Neural progenitor cell (in vitro differentiated cells): ENCODE results near the gene AFG1L. TPM values are rescaled to one million over a fixed set of nuclear protein-coding genes. Genes with fewer than 3 reads are reported as not detected.

Experiments
- DNase-seq: peaks from one replicate; pipeline ENCODE4 v3.0.0-alpha.2; 2016; ENCODE audit warnings: low spot score
- H2AFZ ChIP-seq: fragments of 200-600 bp; sonication (generic); replicated peaks from 2 replicates; pipeline ENCODE4 v1.6.1; 2016; ENCODE audit warnings: antibody characterized with exemption
- H3F3A ChIP-seq: fragments of 200-600 bp; sonication (generic); 2 replicates; pipeline ENCODE4 v1.6.1; 2016; ENCODE audit warnings: antibody characterized with exemption, low read depth
- H3K27ac ChIP-seq: fragments of 200-600 bp; sonication (generic); 2 replicates; pipeline ENCODE4 v1.5.1; 2016; ENCODE audit warnings: mild to moderate bottlenecking
- H3K27me3 ChIP-seq: fragments of 200-600 bp; sonication (generic); 2 replicates; pipeline ENCODE4 v1.6.1; 2016; ENCODE audit warnings: mild to moderate bottlenecking, moderate library complexity
- H3K36me3 ChIP-seq: fragments of 200-600 bp; sonication (generic); 2 replicates; pipeline ENCODE4 v1.5.1; 2016
- H3K4me1 ChIP-seq: fragments of 200-600 bp; sonication (generic); 2 replicates; pipeline ENCODE4 v1.6.1; 2016; ENCODE audit warnings: mixed run types
- H3K4me2 ChIP-seq: fragments of 200-600 bp; sonication (generic); 2 replicates; pipeline ENCODE4 v1.6.1; 2016
- H3K4me3 ChIP-seq: fragments of 200-600 bp; sonication (generic); 2 replicates; pipeline ENCODE4 v1.5.1; 2016
- H3K79me2 ChIP-seq: fragments of 200-600 bp; sonication (generic); 2 replicates; pipeline ENCODE4 v1.6.1; 2016; ENCODE audit warnings: low read depth
- H3K9ac ChIP-seq: fragments of 200-600 bp; sonication (generic); 2 replicates; pipeline ENCODE4 v1.6.1; 2016
- H3K9me3 ChIP-seq: fragments of 200-600 bp; sonication (generic); 2 replicates; pipeline ENCODE4 v1.5.1; 2016; ENCODE audit warnings: low read depth
- H4K20me1 ChIP-seq: fragments of 200-600 bp; sonication (generic); 2 replicates; pipeline ENCODE4 v1.6.1; 2016; ENCODE audit warnings: low read depth
- H3K27ac Mint-ChIP-seq: 3 replicates; pipeline ENCODE4 v1.8.0; 2021; ENCODE audit warnings: mixed read lengths
- H3K27me3 Mint-ChIP-seq: 2 replicates; pipeline ENCODE4 v1.8.0; 2022; ENCODE audit warnings: low read depth, mild to moderate bottlenecking, inconsistent platforms, moderate library complexity, mixed read lengths; ENCODE audit not compliant: insufficient read depth
- H3K36me3 Mint-ChIP-seq: 3 replicates; pipeline ENCODE4 v1.8.0; 2021; ENCODE audit warnings: mixed read lengths
- H3K4me1 Mint-ChIP-seq: 3 replicates; pipeline ENCODE4 v1.8.0; 2021; ENCODE audit warnings: mixed read lengths
- H3K4me3 Mint-ChIP-seq: 3 replicates; pipeline ENCODE4 v1.8.0; 2021; ENCODE audit warnings: mild to moderate bottlenecking, moderate library complexity, mixed read lengths
- H3K9me3 Mint-ChIP-seq: 3 replicates; pipeline ENCODE4 v1.8.0; 2020; ENCODE audit warnings: mixed read lengths
- EZH2 ChIP-seq: fragments of 200-600 bp; sonication (generic); IDR thresholded peaks from 2 replicates; pipeline ENCODE4 v1.6.1; 2017; ENCODE audit warnings: antibody characterized with exemption, mild to moderate bottlenecking, moderate library complexity
- EZH2phosphoT487 ChIP-seq: fragments of 200-600 bp; sonication (generic); IDR thresholded peaks from 2 replicates; pipeline ENCODE4 v1.6.1; 2017; ENCODE audit warnings: antibody characterized with exemption
- total RNA-seq: library from RNA; depleted of rRNA; stranded (reverse); fragments of >200 nt; gene quantifications from 2 replicates; pipeline ENCODE4 v1.2.3, GENCODE V29; 2015; ENCODE audit warnings: low replicate concordance
- TF ChIP-seq, protein P1 (sequence below): fragments of 200-600 bp; sonication (generic); IDR thresholded peaks from 2 replicates; pipeline ENCODE4 v1.5.1; 2017; ENCODE audit warnings: antibody characterized with exemption, mild to moderate bottlenecking

AFG1L gene
- total RNA-seq, 1 donor from 2014 or later = 8.3 TPM

DNA sequence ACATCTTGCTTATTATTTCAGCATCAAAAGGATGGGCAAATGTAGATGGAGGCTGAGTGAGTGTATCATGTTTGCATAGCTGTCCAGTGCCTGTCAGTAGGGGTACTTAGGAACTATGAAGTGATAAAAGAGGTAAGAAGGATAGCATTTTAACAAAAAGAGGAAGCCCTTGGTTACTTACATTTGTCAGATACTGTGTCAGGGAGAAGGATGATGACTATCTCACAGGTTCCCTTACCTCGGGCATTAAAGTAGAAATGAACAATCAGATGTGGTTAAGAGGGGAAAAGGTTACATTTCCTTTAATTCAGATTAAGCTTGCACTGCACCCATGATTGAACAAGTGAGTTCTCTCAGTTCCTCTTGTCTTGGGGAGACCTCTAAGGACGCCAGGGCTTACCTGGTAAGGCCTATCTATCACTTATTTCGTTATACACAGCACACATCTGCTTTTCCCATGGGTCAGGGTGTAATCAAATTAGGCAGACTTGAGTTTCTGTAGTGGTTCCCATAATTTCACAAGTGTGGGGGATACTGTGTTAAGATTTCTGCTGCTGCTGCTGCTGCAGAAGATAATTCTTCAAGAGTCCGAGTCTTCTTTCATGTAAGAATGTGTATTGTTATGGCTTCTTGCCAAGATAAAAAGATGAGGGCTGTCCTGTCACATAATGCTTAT is 270.4 kb downstream of the AFG1L start:
- Mint-ChIP-seq H3K4me1 (peaks cover 17% of the 10 kb centered on the region), H3K9me3 (peaks cover 4% of the 10 kb centered on the region), H3K4me3 (no peak overlapping the region), H3K27me3 (peaks cover 18% of the 10 kb centered on the region), H3K36me3 (peaks cover 22% of the 10 kb centered on the region), H3K27ac (no peak overlapping the region)
- no peak for DNase-seq
- peaks cover 9% of the 10 kb centered on the region for H3K4me1 ChIP-seq
- no peak overlapping the region for H3K9ac ChIP-seq
- H3K36me3 ChIP-seq = no peaks in the 10 kb centered on the region
- peaks cover 40% of the 10 kb centered on the region for H3K27me3 ChIP-seq
- H4K20me1 ChIP-seq = peaks cover 61% of the 10 kb centered on the region
- no peaks in the 10 kb centered on the region for H3K9me3 ChIP-seq
- TF ChIP-seq, protein P1, sequence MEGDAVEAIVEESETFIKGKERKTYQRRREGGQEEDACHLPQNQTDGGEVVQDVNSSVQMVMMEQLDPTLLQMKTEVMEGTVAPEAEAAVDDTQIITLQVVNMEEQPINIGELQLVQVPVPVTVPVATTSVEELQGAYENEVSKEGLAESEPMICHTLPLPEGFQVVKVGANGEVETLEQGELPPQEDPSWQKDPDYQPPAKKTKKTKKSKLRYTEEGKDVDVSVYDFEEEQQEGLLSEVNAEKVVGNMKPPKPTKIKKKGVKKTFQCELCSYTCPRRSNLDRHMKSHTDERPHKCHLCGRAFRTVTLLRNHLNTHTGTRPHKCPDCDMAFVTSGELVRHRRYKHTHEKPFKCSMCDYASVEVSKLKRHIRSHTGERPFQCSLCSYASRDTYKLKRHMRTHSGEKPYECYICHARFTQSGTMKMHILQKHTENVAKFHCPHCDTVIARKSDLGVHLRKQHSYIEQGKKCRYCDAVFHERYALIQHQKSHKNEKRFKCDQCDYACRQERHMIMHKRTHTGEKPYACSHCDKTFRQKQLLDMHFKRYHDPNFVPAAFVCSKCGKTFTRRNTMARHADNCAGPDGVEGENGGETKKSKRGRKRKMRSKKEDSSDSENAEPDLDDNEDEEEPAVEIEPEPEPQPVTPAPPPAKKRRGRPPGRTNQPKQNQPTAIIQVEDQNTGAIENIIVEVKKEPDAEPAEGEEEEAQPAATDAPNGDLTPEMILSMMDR = no peak
- TF ChIP-seq EZH2 (no peak), EZH2phosphoT487 (no peak)
- no peak overlapping the region for H3K27ac ChIP-seq
- H3K4me2 ChIP-seq = no peak overlapping the region
- peaks cover 16% of the 10 kb centered on the region for H3F3A ChIP-seq
- H3K79me2 ChIP-seq = peaks cover 43% of the 10 kb centered on the region
- no peak overlapping the region for H3K4me3 ChIP-seq
- H2AFZ ChIP-seq = no peak overlapping the region

DNA sequence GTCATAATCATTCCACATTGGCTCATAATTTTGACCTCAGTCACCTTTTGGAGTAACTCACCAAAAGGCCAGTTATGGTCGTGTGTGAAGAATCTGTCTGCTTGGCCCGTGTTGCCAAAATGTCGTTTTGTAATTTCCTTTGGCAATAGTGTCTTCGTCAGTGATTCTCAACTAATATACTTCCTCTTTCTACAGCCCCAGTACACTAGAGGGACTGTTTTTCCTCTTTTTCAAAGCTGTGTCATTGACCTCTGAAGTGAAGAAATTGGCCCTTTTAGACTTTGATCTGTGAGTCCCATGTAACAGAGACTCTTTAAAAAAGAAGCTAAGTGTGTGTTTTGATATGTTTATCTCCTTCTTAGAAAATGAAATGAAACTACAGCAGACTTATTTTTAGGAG is 271.0 kb downstream of the AFG1L start:
- H3K27ac Mint-ChIP-seq = no peak overlapping the region
- no peak overlapping the region for H3K9ac ChIP-seq
- no peak overlapping the region for H3K4me2 ChIP-seq
- H3K36me3 ChIP-seq = peaks cover 1% of the 10 kb centered on the region
- H3K27ac ChIP-seq = no peak overlapping the region
- peaks cover 23% of the 10 kb centered on the region for H3K36me3 Mint-ChIP-seq
- H3K4me3 Mint-ChIP-seq = no peak overlapping the region
- H3F3A ChIP-seq = peaks cover 13% of the 10 kb centered on the region
- no peak for TF ChIP-seq EZH2phosphoT487
- TF ChIP-seq, protein P1 = no peak
- TF ChIP-seq EZH2 = no peak
- peaks cover 39% of the 10 kb centered on the region for H3K27me3 ChIP-seq
- peaks cover 4% of the 10 kb centered on the region for H3K9me3 Mint-ChIP-seq
- H3K4me1 ChIP-seq = peaks cover 9% of the 10 kb centered on the region
- peaks cover 18% of the 10 kb centered on the region for H3K27me3 Mint-ChIP-seq
- H3K79me2 ChIP-seq = peaks cover 43% of the 10 kb centered on the region
- peaks cover 17% of the 10 kb centered on the region for H3K4me1 Mint-ChIP-seq
- H3K9me3 ChIP-seq = no peaks in the 10 kb centered on the region
- no peak overlapping the region for H2AFZ ChIP-seq
- DNase-seq = no peak
- H3K4me3 ChIP-seq = no peak overlapping the region
- peaks cover 61% of the 10 kb centered on the region for H4K20me1 ChIP-seq

DNA sequence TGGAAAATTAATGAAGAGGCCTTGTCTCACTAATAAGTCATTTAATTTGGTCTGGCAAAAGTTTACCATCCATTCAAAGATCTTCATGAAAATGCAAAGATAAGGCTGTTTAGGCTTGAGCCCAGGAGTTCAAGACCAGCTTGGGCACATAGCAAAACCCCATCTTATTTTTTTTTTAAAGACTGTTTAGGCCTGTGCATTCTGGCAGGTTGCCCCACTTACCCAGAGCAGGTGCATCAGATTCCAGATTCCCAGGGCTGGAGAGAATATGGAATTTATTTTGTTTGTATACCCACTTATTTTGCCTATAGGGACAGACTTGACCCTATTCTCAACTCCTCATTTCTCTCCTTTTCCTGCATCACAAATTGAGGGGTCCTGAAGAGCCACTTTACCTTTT is 271.6 kb downstream of the AFG1L start:
- H3K27ac Mint-ChIP-seq = no peak overlapping the region

DNA sequence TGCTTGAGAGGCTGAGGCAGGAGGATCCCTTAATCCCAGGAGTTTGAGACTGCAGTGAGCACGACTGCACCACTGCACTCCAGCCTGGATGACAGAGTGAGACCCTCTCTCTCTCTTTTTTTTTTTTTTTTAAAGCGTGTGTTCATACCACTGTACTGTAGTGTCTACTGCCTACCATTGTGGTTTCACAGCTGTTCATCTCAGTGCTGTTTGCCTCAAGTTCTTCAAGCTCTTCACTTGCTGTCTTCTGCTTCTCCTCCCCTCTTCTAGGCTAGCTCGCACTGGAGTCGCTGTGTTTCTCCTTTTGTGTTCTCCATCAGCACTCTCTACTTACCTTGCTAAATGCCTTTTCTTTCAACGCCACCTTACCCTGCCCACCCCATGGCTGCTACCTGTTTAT is 273.2 kb downstream of the AFG1L start:
- Histone ChIP-seq H3K4me2 (no peak overlapping the region), H3K36me3 (peaks cover 5% of the 10 kb centered on the region), H3K27ac (no peak overlapping the region), H3K4me1 (peaks cover 5% of the 10 kb centered on the region), H3F3A (peaks cover 4% of the 10 kb centered on the region), H3K27me3 (peaks cover 17% of the 10 kb centered on the region), H2AFZ (no peak overlapping the region), H4K20me1 (peaks cover 44% of the 10 kb centered on the region), H3K9ac (no peak overlapping the region), H3K9me3 (no peaks in the 10 kb centered on the region), H3K79me2 (peaks cover 40% of the 10 kb centered on the region), H3K4me3 (no peak overlapping the region)
- DNase-seq = no peak
- peaks cover 24% of the 10 kb centered on the region for H3K36me3 Mint-ChIP-seq
- peaks cover 4% of the 10 kb centered on the region for H3K27me3 Mint-ChIP-seq
- peaks cover 5% of the 10 kb centered on the region for H3K4me1 Mint-ChIP-seq
- no peak overlapping the region for H3K4me3 Mint-ChIP-seq
- no peaks in the 10 kb centered on the region for H3K9me3 Mint-ChIP-seq
- H3K27ac Mint-ChIP-seq = no peak overlapping the region
- TF ChIP-seq, protein P1 = no peak
- TF ChIP-seq EZH2 (no peak), EZH2phosphoT487 (no peak)

More for the DNA sequence above, 271.6 kb downstream of the AFG1L start:
- Histone ChIP-seq H4K20me1 (peaks cover 61% of the 10 kb centered on the region), H3K9me3 (no peaks in the 10 kb centered on the region), H3K27ac (no peak overlapping the region), H3K36me3 (peaks cover 5% of the 10 kb centered on the region), H3K4me3 (no peak overlapping the region), H3K79me2 (peaks cover 43% of the 10 kb centered on the region), H3K4me1 (peaks cover 9% of the 10 kb centered on the region), H3K27me3 (peaks cover 34% of the 10 kb centered on the region), H2AFZ (no peak overlapping the region), H3K4me2 (no peak overlapping the region), H3F3A (peaks cover 13% of the 10 kb centered on the region), H3K9ac (no peak overlapping the region)
- Mint-ChIP-seq H3K4me3 (no peak overlapping the region), H3K9me3 (peaks cover 4% of the 10 kb centered on the region), H3K36me3 (peaks cover 28% of the 10 kb centered on the region), H3K27me3 (peaks cover 18% of the 10 kb centered on the region), H3K4me1 (peaks cover 17% of the 10 kb centered on the region)
- no peak for TF ChIP-seq EZH2
- DNase-seq = no peak
